HG03135 (cell line): Measurements from ENCODE around the gene ANXA11.

Experiments
- ATAC-seq: cut with Tn5 transposase; IDR thresholded peaks from one replicate; pipeline ENCODE4 v1.9.1; 2021; ENCODE audit warnings: mild to moderate bottlenecking, moderate library complexity; ENCODE audit not compliant: unreplicated experiment

ANXA11 gene

DNA sequence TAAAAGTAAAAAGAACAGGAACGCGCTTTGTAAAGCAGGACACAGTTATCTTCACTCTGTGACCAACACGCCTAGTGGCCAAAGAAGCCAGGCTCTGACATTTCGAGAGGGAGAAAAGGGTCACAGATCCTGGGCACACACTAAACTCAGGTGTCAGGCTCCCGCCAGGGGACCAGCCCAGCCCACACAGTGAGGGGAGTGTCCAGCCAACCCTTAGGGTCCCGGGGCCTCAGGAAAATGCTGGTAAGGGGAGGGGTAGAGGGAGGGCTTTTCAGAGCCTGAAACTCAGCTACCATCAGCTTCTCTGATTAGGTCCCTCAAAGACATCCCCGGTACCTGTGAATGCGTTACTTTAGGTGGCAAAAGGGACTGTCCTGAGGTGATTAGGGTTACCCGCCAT is 16.6 kb downstream of the ANXA11 start:
- no peak for ATAC-seq

DNA sequence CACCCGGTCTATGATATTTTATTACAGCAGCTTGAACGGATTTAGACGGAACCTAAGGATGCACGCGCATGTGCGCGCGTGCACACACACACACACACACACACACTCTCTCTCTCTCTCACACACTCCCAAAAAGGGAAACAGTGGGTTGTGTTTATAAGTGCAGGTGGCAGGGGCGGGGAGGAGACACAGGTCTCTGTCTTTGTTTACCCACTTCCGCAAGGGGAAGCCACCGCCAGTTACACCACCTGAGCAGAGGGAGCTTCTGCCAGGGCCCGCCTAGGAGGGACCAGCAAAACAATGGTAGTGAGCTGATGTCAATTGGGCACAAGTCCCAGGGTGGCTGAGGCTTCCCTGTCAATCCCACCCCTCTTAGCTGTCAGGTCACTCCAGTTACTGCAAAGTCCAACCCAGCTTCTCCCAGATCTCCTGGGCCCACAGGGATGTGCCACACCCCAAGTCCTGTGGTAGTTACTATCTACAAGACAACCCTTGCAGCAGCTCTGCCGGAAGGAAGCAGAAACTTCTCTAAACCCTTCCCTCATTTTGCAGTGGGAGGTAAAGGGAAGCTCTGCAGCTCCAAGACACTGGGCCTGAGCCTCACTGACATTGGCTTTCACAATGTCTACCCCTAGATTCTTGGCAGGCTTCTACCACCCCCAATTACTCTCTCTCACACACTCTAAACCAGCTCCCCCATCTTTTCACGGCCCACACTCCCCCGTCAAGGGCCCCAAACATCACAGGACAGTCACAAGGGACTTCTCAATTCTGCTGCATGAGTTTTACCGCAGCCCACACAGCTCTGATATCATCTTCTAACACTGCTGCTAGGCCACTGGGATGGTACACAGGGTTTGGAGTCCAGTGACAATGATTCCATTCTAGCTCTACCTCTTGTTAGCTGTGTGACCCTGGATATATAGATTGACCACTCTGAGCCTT is 17.6 kb downstream of the ANXA11 start:
- peak; percentile 90 for ATAC-seq

DNA sequence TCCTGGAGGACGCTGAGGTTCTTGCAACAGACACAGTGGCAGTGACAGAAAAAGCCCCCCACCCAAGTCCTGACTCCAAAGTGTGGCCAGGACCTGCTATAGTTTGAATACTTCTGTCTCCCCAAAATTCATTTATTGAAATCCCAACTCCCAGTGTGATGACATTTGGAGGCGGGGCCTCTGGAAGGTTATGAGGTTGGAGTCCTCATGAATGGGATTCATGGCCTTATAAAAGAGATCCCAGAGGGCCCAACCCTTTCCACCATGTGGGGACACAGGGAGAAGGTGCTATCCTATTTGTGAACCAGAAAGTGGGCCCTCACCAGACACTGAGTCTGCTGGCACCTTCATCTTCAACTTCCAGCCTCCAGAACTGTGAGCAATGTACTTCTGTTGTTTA is 18.3 kb downstream of the ANXA11 start:
- ATAC-seq = no peak

DNA sequence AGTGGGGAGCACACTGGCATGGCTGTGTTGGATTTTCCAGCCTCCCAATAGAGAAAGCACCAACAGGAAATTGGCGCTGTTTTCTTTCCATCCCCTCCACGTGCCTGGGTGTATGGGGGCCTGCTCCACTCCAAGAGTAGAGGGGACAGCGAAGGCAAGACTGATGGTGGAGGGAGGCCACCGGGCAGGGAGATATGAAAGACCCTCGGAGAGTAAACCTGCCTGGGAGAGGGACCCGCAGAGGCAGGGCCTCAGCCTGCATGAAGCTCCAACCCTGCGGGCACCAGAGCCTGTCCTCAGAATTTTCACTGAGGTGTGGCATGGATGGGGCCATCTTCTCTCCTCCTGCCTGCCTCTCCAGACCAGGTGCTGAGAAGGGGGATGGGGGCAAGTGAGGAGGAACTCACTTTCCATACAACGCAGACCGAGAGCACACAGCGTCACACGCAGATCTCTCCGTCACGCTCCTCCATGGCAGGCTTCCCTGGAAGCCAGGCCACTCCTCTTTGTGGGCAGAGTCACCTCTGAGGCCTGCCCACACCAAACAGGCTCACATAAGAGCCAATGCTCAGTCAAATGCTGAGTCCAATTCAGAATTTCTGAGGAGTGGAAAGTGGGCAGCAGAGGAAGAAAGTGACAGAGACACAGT is 18.8 kb downstream of the ANXA11 start:
- no peak for ATAC-seq

DNA sequence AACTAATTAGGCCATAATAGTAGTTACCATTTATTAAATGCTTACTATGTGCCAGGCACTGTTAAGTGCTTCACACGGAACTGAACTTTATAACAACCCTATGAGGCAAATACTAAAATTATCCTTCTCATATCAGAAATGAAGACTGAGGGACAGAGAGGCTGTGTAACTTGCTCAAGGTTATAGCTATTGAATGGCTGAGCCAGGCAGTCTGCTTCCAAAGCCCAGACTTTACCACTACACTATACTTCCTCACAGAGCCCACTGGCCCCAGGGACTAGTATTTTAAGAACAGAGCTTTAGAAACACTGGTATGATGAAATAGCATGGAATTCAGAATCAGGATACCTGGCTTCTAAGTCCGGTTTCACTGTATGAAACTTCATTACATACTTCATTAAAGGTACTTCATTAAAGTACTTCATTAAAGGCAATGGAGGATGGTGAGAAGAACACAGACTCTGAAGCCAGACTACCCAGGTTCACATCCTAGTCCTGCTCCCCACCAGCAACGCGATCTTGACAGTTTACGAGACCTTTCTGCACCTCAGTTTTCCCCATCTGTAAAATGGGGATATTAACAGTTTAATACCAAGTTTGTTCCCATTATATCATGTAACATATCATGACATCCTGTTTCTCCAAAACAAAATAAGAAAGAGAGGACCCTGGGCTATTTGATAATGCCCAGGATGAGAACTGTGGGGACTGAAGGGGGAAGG is 19.6 kb downstream of the ANXA11 start:
- no peak for ATAC-seq

DNA sequence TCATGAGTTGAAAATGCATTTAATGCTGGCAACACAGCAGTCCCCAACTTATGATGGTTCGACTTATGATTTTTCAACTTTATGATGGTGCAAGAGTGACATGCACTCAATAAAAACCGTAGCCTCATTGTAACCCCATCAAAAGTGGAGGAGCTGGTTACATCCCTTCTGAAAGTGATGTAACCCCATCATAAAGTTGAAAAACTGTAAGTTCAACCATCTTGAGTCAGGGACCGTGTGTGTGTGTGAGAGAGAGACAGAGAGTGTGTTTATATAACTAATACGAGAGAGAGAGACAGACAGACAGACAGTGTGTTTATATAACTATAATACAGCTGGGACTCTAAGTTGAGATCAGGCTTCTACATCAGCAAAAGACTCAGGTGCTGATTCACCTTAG is 21.0 kb downstream of the ANXA11 start:
- ATAC-seq = no peak

DNA sequence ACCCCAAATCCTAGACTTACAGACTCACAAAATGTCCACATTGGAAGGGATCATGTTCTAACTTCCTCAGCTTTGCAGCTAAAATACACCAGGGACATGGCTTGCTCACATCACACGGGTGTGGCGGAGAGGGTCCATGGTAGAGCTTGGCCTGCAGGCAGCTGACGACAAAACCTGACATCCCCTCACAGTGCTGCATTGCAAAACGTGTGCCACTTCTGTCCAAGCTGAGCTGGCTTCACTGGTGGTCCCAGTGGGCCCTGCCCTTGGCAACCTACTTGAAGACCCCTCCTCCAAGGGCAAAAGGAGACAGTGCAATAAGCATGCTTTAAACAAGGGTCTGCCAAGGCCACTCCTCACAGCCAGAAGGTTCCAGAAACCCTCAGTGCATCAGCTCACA is 21.9 kb downstream of the ANXA11 start:
- ATAC-seq = no peak

DNA sequence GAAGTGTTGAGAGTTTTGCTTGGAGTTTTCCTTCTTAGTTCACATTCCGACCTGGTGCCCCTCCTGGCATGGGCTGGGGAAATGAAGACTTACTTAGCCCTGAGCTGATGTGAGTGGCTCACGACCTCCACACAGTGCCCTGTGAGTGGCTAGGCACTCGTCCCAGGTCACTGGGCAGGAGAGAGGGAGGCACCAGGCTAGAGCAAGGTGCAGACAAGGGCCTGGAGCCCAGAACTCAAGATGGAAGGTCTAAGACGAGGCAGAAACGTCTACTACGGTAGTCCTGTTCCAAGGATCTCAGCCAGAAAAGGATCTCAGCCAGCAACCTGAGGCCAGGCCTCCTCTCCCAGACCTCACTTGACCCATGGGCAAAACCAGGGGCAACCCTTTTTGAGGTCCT is 22.4 kb downstream of the ANXA11 start:
- ATAC-seq = no peak

DNA sequence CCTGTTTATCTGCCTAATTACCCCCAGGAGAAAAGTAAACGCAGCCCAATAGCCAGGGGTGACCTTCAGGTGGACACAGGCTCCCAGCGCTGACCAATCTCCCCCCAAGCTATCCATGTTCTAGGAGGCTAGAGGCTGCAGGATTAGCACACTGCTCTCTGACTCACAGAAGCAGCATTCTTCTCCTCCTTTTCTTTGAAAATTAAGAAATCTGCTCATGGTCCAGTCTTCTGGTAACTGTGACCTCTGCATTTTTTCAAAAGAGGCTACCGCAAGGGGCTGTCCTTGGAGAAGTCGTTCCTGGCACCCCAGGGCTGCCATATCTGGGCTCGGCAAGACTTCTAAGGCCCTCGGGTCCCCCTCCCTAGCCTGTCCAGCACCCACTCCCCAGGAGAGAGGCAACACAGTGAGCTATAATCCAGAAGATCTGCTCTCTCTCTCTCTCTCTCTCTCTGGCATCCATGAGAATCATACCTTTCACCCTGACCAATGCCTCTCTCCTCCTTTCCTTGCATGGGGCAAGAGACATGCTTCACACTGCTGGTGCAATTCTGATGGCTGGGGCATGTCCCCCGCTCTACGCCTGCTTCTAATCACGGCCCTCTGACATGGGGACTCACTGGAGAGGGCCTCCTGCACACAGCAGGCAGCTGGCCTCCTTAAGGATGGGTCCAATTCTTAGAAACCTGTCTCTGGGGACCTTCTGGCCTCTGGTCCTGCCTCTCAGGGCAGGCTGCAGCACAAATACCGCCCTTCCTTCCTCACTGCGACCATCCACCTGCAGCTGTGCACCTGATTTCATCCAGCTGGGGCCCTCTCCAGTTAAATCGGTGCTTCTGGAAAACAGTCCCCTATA is 27.3 kb downstream of the ANXA11 start:
- ATAC-seq = no peak

DNA sequence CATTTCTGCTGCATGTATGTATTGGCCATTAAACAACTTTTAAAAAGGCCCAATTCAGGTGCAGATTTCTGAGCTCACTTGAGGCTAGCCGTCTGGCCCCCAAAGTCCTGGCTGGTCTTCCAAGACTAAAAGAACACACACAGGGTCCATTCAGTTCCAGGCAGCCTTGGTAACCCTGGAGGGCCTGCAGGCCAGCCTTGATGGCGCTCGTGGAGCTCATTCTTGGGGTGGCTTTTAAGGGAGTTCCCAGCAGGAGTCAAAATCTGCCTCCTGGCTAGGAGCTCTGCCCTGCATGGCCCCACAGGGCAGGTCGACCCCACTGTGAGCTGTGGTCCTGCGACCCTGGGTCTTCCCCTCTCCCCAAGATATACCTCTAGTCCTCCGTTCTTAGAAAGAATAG is 28.8 kb downstream of the ANXA11 start:
- ATAC-seq = no peak

DNA sequence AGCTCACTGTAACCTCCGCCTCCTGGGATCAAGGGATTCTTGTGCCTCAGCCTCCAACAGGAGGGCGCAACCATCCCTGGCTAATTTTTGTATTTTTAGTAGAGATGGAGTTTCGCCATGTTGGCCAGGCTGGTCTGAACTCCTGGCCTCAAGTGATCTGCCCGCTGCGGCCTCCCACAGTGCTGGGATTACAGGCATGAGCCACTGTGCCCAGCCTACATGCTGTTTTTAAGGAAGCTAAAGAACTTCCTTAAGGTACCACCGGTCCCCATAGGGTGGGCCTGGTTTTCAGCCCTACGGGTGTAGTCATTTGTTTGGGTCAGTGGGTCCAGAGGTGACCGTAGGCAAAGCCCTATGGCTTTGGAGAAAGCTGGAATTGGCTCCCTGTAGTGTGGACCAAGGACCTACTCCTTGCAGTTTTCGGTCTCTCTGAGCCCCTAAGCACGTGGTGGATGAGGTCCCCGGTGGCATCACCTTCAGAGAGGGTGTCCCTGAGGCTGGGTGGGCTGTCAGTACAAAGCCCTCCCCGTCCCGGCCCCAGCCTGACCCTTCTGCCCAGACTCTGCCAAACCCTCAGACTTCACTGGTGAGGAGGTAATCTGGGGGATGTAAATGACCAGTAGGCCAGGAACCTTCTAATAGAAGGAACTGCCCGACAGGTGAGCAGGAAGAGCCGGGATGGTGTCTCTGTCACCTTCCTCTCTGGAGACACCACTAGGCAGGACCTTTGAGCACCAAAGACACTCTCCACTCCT is 30.5 kb downstream of the ANXA11 start:
- ATAC-seq = no peak

DNA sequence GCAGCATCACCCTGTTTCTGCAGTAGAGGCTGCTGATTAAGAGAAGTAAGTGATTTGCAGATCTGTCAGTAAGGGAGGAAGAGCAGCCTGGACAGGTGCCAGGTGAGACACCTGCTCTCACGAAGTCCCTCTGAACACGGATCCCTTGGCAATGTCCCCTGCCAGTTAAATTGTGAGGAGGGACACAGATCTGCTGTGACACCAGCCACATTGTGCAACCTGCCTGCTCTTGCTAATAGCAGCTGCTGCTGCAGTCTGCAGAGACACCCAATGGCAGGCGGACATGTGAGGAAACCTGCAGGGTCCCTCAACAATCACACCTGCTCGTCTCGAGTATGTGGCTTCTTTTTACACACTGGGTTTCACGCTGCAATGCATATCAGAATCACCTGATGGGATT is 31.9 kb downstream of the ANXA11 start:
- no peak for ATAC-seq

DNA sequence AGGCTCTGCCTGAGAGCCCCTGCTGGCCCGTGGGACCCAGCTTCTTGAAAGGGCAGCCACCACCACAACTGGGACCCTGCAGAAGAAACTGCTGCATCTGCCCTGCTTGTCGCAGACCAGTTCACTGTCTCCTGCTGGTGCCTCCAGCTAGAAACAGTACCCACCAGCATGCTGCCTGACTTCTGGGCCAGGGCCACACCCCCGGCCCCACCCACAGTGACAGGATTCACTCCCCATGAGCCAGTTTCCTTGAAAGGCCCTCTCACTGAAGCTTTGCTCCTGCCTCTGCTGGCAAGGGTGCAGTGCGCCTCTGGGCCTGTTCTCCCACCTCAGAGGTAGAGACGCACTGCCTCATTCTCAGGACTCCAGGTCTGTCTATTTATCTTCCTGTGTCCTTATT is 32.4 kb downstream of the ANXA11 start:
- no peak for ATAC-seq

DNA sequence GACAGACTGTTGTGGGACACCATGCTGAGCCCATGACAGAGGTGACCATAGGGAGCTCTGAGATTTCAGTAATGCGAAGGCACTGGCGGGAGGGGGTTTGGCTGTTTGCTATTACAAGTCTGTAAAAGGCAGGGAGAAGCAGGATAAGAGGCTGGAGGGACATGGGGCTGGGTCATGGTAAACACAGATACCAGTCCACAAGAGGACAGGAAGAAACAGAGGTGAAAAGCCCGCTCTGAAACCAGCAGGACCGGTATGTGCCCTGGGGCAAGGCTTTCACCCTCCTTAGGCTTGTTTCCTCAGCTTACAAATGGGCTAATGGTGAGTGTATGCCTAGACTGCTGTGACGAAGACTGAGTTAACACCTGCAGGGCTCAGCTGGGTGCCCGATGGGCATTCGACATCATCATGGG is 34.1 kb downstream of the ANXA11 start:
- no peak for ATAC-seq

DNA sequence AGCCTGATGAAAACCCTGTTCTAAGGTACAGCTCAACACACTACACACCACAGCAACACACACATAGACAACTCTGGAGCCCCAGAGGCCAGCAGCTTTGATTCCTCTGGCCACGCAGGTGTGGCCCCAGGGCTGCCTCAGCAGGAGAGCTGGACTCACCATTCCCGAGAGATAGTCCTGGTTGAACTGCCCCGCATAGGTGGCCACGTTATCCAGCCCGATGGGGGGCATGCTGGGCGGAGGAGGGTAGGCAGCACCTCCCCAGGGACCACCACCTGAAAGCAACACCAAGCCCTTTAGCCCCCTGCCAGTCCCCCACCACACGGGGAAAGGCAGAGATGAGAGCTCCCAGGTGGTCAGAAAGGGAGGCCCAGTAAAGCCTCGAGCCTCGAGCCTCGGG is 34.7 kb downstream of the ANXA11 start:
- no peak for ATAC-seq

DNA sequence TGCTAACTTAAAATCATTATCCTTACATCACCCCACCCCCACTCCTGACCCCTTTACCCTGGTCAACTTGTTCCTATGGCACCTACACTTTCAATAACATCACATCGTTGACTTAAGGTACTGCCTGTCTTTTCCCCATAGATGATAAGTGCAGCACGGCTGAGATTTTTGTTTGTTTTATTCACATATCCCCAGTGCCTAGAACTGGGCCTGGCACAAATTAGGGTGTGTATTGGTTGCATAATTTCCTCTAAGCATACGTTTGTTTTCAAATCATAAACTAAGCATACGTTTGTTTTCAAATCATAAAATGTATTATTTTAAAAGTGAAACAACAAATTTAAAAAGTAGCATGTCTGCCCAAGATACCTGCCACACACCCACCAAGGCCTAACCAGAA is 35.3 kb downstream of the ANXA11 start:
- ATAC-seq = no peak

DNA sequence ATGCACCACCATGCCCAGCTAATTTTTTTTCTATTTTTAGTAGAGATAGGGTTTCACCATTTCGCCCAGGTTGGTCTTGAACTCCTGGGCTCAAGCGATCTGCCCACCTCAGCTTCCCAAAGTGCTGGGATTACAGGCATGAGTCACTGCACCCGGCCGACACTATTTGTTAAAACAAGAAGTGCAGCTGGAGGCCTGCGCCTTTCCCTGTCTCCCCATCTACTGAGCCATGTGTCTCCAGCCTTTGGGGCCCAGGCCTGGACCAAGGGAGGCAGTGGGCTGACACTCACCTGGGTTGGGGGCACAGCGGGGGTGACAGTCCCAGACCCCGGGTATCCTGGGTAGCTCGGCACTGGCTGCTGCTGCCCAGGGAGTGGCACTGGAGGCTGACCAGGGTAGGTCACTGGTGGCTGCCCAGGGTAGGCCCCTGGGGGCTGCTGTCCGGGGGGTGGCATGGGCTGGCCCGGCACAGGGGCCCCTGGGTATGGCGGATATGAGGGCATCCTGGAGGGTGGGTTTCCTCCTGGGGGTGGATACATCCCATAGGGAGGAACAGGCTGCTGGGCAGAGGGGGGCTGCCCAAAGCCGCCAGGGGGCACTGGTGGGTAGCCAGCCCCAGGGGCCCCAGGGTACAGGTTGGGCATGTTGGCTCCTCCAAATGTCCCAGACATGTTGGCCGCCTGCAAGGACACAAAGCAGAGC is 36.5 kb downstream of the ANXA11 start:
- ATAC-seq = no peak

DNA sequence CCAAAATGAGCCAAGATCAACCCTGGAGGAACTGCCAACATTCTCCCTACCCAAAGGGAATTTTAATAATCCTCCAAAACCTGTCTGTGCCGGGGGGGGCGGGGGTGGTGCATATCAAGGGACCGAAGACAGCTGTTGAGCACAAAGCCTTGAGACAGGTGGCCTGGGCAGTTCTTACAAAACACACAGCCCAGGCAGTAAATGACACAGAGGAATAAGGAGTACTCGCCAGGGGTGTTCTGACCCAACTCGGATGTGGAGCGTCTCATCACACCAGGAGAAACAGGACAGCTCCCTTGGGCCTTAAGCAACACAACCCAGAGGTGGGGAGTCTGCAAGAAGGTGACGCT is 37.2 kb downstream of the ANXA11 start:
- no peak for ATAC-seq

DNA sequence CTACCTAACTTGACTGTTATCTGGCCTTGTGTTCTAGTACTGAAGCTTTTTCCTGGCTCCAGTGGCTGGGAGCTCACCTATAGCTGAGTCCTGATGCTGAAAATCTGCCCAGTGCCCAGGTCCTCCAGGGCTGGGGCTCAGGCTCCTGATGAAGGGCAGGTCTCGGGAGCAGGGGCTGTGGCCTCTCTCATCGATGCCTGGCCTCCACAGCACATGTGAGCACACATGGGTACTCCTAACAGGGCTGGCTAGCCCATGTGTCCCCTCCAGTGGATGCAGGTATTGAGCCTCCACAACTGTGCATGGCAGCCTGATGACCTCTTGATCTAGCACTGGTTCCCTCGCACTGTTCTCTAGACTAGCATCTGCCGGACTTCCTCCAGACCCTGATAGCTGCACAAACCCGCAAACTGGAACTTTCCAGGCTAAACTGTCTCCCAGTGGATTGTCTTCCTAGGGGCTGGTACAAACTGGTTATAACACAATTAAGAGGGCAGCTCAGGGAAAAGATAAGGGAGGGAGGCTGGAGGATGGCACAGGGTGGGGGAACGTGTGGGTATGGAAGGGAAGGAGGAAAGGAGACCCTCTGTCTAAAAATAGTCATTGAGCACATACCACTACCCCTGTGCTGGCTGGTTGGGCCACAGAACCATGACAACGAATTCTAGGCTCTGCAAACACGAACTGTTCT is 37.7 kb downstream of the ANXA11 start:
- no peak for ATAC-seq
